H9 (cell line): Measurements from ENCODE around the gene NSG1. TPM values are rescaled to one million over a fixed set of nuclear protein-coding genes. Genes with fewer than 3 reads are reported as not detected.

Experiments
- DNase-seq: peaks from one replicate; pipeline ENCODE4 v3.0.0-alpha.2; 2017
- H2AFZ ChIP-seq: one replicate; pipeline ENCODE4 v1.6.1; 2013; ENCODE audit warnings: mild to moderate bottlenecking, low read length, control low read depth, moderate library complexity
- H2AK5ac ChIP-seq: 2 replicates; pipeline ENCODE4 v1.6.1; 2013; ENCODE audit warnings: low read length, control low read depth, mixed read lengths; ENCODE audit not compliant: insufficient read length
- H2BK120ac ChIP-seq: one replicate; pipeline ENCODE4 v1.6.1; 2013; ENCODE audit warnings: low read depth, mild to moderate bottlenecking, low read length, control low read depth, inconsistent platforms; ENCODE audit not compliant: poor library complexity, severe bottlenecking
- H2BK12ac ChIP-seq: 2 replicates; pipeline ENCODE4 v1.6.1; 2013; ENCODE audit warnings: low read length, control low read depth, mixed read lengths, low read depth; ENCODE audit not compliant: insufficient read length
- H2BK15ac ChIP-seq: 2 replicates; pipeline ENCODE4 v1.6.1; 2013; ENCODE audit warnings: low read depth, low read length, control low read depth
- H2BK20ac ChIP-seq: one replicate; pipeline ENCODE4 v1.6.1; 2013; ENCODE audit warnings: low read depth, mild to moderate bottlenecking, low read length, control low read depth, inconsistent platforms; ENCODE audit not compliant: poor library complexity, severe bottlenecking
- H2BK5ac ChIP-seq: 2 replicates; pipeline ENCODE4 v1.6.1; 2013; ENCODE audit warnings: low read length, control low read depth, mixed read lengths; ENCODE audit not compliant: insufficient read length
- H3K14ac ChIP-seq: 2 replicates; pipeline ENCODE4 v1.6.1; 2013; ENCODE audit warnings: low read length, control low read depth; ENCODE audit not compliant: insufficient read depth
- H3K18ac ChIP-seq: 2 replicates; pipeline ENCODE4 v1.6.1; 2013; ENCODE audit warnings: low read depth, mild to moderate bottlenecking, mixed read lengths, low read length, control low read depth; ENCODE audit not compliant: insufficient read length
- H3K23ac ChIP-seq: 2 replicates; pipeline ENCODE4 v1.6.1; 2013; ENCODE audit warnings: low read length, control low read depth, mixed read lengths, low read depth; ENCODE audit not compliant: insufficient read length
- H3K23me2 ChIP-seq: 2 replicates; pipeline ENCODE4 v1.6.1; 2013; ENCODE audit warnings: low read depth, mild to moderate bottlenecking, mixed read lengths, low read length, control low read depth; ENCODE audit not compliant: insufficient read length, poor library complexity, severe bottlenecking
- H3K27ac ChIP-seq: 2 replicates; pipeline ENCODE4 v1.5.1; 2013; ENCODE audit warnings: low read length, control low read depth, mixed read lengths, low read depth; ENCODE audit not compliant: insufficient read length
- H3K27me3 ChIP-seq: 2 replicates; pipeline ENCODE4 v1.6.1; 2013; ENCODE audit warnings: low read length, control low read depth, inconsistent platforms; ENCODE audit not compliant: insufficient read depth
- H3K4ac ChIP-seq: 2 replicates; pipeline ENCODE4 v1.6.1; 2013; ENCODE audit warnings: low read depth, mild to moderate bottlenecking, control low read depth, inconsistent platforms, low read length, moderate library complexity
- H3K4me1 ChIP-seq: 2 replicates; pipeline ENCODE4 v1.6.1; 2013; ENCODE audit warnings: low read length, control low read depth, inconsistent platforms; ENCODE audit not compliant: insufficient read depth
- H3K4me2 ChIP-seq: 2 replicates; pipeline ENCODE4 v1.6.1; 2013; ENCODE audit warnings: low read length, control low read depth, mixed read lengths; ENCODE audit not compliant: insufficient read length, insufficient read depth
- H3K56ac ChIP-seq: 2 replicates; pipeline ENCODE4 v1.6.1; 2013; ENCODE audit warnings: low read depth, mild to moderate bottlenecking, mixed read lengths, low read length, control low read depth; ENCODE audit not compliant: insufficient read length
- H3K79me1 ChIP-seq: 2 replicates; pipeline ENCODE4 v1.6.1; 2013; ENCODE audit warnings: low read depth, mild to moderate bottlenecking, moderate library complexity, low read length, control low read depth, inconsistent platforms; ENCODE audit not compliant: insufficient read depth, poor library complexity, severe bottlenecking
- H3K79me2 ChIP-seq: 2 replicates; pipeline ENCODE4 v1.6.1; 2013; ENCODE audit warnings: low read length, control low read depth, inconsistent platforms; ENCODE audit not compliant: insufficient read depth
- H3K9ac ChIP-seq: 2 replicates; pipeline ENCODE4 v1.6.1; 2013; ENCODE audit warnings: low read length, control low read depth, mixed read lengths; ENCODE audit not compliant: insufficient read length; ENCODE audit errors: extremely low read depth
- H3K9me3 ChIP-seq: one replicate; pipeline ENCODE4 v1.6.1; 2013; ENCODE audit warnings: low read depth, low read length, inconsistent platforms; ENCODE audit not compliant: control insufficient read depth
- H3T11ph ChIP-seq: one replicate; pipeline ENCODE4 v1.6.1; 2013; ENCODE audit warnings: mild to moderate bottlenecking, low read length, control low read depth, inconsistent platforms
- H4K20me1 ChIP-seq: one replicate; pipeline ENCODE4 v1.6.1; 2013; ENCODE audit not compliant: control insufficient read depth, insufficient read length, insufficient read depth
- H4K5ac ChIP-seq: 2 replicates; pipeline ENCODE4 v1.6.1; 2013; ENCODE audit warnings: low read depth, mild to moderate bottlenecking, mixed read lengths, low read length, control low read depth; ENCODE audit not compliant: insufficient read length
- H4K8ac ChIP-seq: replicated peaks from 2 replicates; pipeline ENCODE4 v1.6.1; 2013; ENCODE audit warnings: low read length, control low read depth, mixed read lengths, low read depth; ENCODE audit not compliant: insufficient read length
- H4K91ac ChIP-seq: 2 replicates; pipeline ENCODE4 v1.6.1; 2013; ENCODE audit warnings: low read depth, mild to moderate bottlenecking, moderate library complexity, mixed read lengths, low read length, control low read depth; ENCODE audit not compliant: insufficient read length
- H3K27ac Mint-ChIP-seq, 3 experiments: 2 replicates in 2 of 3; 3 replicates in 1 of 3; pipeline ENCODE4 v1.8.0; 2020 to 2021; ENCODE audit warnings: mixed read lengths in 3 of 3, mild to moderate bottlenecking in 1 of 3, moderate library complexity in 1 of 3
- H3K27me3 Mint-ChIP-seq: 2 replicates; pipeline ENCODE4 v1.8.0; 2021; ENCODE audit warnings: low read depth, mild to moderate bottlenecking, moderate library complexity, mixed read lengths
- H3K36me3 Mint-ChIP-seq, 3 experiments: 2 replicates in 2 of 3; 3 replicates in 1 of 3; pipeline ENCODE4 v1.8.0; 2020 to 2021; ENCODE audit warnings: low read depth in 3 of 3, mixed read lengths in 3 of 3; ENCODE audit not compliant: insufficient read depth in 1 of 3
- H3K4me1 Mint-ChIP-seq, 2 experiments: 2 replicates each; pipeline ENCODE4 v1.8.0; 2020; ENCODE audit warnings: mixed read lengths in 2 of 2
- H3K4me3 Mint-ChIP-seq, 2 experiments: 2 replicates in 1 of 2; 3 replicates in 1 of 2; pipeline ENCODE4 v1.8.0; 2020 to 2021; ENCODE audit warnings: mild to moderate bottlenecking in 2 of 2, mixed read lengths in 2 of 2, moderate library complexity in 1 of 2
- H3K9me3 Mint-ChIP-seq, 2 experiments: 2 replicates in 1 of 2; 3 replicates in 1 of 2; pipeline ENCODE4 v1.8.0; 2020; ENCODE audit warnings: mild to moderate bottlenecking in 2 of 2, mixed read lengths in 2 of 2, moderate library complexity in 1 of 2
- WGBS: extraction: QIAGEN DNeasy Blood & Tissue Kit; methylation state at CpG from one replicate; pipeline ENCODE4 v1.1.7; 2013; ENCODE audit warnings: missing lambda C conversion rate, low lambda C conversion rate, mixed read lengths; ENCODE audit not compliant: insufficient read length; ENCODE audit errors: extremely low coverage; 5-methylcytosine and 5-hydroxymethylcytosine counted together
- total RNA-seq: library from RNA; stranded (reverse); gene quantifications from 2 replicates; pipeline ENCODE4 v1.2.1, GENCODE V29; 2021
- TF ChIP-seq, protein P1 (sequence below): fragments of 200-600 bp; sonication (generic); conservative IDR thresholded peaks from 3 replicates; pipeline ENCODE4 v1.8.0; 2021; ENCODE audit warnings: antibody characterized with exemption, mild to moderate bottlenecking

NSG1 gene
- total RNA-seq, 1 experiment from 2014 or later: 9.3 TPM

DNA sequence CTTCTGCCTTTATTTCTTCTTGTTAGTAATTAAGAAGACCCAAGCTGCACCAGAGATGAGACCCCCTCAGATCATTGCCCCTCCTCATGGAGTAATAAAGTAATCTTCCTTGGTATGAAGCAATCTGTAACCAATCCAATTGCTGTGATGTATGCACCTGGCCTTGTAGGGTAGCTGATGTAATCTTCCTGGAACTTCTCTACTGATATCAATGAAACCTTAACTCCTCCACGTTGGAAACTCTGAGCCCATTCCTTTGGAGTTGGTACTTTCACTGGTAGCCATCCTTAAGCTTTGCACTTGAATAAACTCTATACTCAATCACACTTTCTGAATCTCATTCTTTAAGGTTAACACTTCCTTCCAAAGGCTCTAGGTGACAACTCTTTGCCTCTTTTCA is 31.6 kb upstream of the NSG1 start:
- H3T11ph ChIP-seq: no peak overlapping the region
- H2BK5ac ChIP-seq: no peak overlapping the region
- no peak for DNase-seq
- no peak overlapping the region for H4K8ac ChIP-seq
- H3K9me3 ChIP-seq: no peaks in the 10 kb centered on the region
- no peak overlapping the region for H3K4ac ChIP-seq
- no peaks in the 10 kb centered on the region for H3K36me3 Mint-ChIP-seq
- no peak overlapping the region for H2AFZ ChIP-seq
- H4K20me1 ChIP-seq: no peaks in the 10 kb centered on the region
- H3K27ac ChIP-seq: no peak overlapping the region
- H3K4me2 ChIP-seq: no peak overlapping the region
- H2BK20ac ChIP-seq: no peak overlapping the region
- no peak overlapping the region for H3K14ac ChIP-seq
- no peaks in the 10 kb centered on the region for H3K79me1 ChIP-seq
- H3K4me3 Mint-ChIP-seq: no peak overlapping the region
- no peak overlapping the region for H2BK120ac ChIP-seq
- H2BK15ac ChIP-seq: no peak overlapping the region
- H3K9me3 Mint-ChIP-seq: 0 out of 5 replicates have a peak, but pooled peaks cover 0 to 1% of the 10 kb centered on the region in 2 experiments
- peaks cover 16% of the 10 kb centered on the region for H3K27me3 Mint-ChIP-seq
- no peak overlapping the region for H3K18ac ChIP-seq
- no peaks in the 10 kb centered on the region for H3K4me1 ChIP-seq
- no peak overlapping the region for H3K27ac Mint-ChIP-seq
- no peaks in the 10 kb centered on the region for H3K79me2 ChIP-seq
- H3K56ac ChIP-seq: no peak overlapping the region
- peaks cover 7 to 12% of the 10 kb centered on the region in 2 experiments for H3K4me1 Mint-ChIP-seq
- H2BK12ac ChIP-seq: no peak overlapping the region
- no peak overlapping the region for H2AK5ac ChIP-seq
- H4K91ac ChIP-seq: no peak overlapping the region
- no peak overlapping the region for H4K5ac ChIP-seq
- H3K23me2 ChIP-seq: no peaks in the 10 kb centered on the region
- H3K23ac ChIP-seq: no peak overlapping the region
- H3K9ac ChIP-seq: no peak overlapping the region
- no peaks in the 10 kb centered on the region for H3K27me3 ChIP-seq
- TF ChIP-seq, protein P1, sequence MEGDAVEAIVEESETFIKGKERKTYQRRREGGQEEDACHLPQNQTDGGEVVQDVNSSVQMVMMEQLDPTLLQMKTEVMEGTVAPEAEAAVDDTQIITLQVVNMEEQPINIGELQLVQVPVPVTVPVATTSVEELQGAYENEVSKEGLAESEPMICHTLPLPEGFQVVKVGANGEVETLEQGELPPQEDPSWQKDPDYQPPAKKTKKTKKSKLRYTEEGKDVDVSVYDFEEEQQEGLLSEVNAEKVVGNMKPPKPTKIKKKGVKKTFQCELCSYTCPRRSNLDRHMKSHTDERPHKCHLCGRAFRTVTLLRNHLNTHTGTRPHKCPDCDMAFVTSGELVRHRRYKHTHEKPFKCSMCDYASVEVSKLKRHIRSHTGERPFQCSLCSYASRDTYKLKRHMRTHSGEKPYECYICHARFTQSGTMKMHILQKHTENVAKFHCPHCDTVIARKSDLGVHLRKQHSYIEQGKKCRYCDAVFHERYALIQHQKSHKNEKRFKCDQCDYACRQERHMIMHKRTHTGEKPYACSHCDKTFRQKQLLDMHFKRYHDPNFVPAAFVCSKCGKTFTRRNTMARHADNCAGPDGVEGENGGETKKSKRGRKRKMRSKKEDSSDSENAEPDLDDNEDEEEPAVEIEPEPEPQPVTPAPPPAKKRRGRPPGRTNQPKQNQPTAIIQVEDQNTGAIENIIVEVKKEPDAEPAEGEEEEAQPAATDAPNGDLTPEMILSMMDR: no peak
- WGBS: no CpG with 5 or more reads among the region's 1 CpG
